GM04504 (cell line): ENCODE results near the gene VPS41.
"Not testable (repeated sequence)": the region's sequence is repeated elsewhere in the genome, so short reads cannot be mapped to it uniquely, and the experiment has no call there.

Experiments used
- DNase-seq: peaks from one replicate; pipeline ENCODE4 v3.0.0-alpha.2; 2012; ENCODE audit warnings: low read depth

The VPS41 gene

GRCh38 chr7:38854947-38855346 lies 54.0 kb downstream of the VPS41 start:
- DNase-seq = not testable (repeated sequence)

DNA sequence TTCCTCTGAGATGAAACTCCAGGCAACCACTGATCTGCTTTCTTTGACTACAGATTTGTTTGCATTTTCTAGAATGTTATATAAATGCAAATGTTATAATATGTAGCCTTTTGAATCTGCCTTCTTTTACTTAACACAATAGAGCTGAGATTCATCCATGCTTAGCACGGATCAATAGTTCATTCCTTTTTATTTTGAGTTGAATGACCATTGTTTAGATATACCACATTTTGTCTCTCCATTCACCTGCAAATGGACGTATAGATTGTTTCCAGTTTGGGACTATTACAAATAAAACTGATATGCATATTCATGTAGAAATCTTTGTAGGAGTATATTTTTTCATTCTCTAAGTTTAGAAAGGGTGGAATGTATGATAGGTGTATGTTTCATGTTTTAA lies 57.7 kb downstream of the VPS41 start:
- DNase-seq = no peak

DNA sequence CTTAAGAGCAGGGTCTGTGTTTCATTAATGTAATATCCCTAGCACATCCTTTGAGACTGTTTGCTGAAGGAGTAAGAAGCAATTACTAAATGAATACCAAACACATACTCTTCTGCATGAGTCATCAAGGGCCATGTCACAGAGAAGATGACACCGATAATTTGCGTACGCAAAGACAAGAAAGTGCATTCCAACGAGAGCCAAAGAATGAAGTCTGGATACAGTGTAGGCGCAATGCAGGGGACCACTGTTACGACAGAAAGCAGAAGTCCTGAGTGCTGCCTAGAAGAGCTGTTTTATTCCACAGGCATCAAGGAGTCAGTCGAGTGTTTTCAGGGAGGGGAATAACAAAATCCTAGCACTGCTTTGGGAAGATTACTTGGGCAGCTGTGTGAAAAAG lies 62.7 kb downstream of the VPS41 start:
- peak; percentile 50 for DNase-seq

- no peak for DNase-seq
Observed at GRCh38 chr7:38844952-38845563, 63.9 kb downstream of the VPS41 start.

DNA sequence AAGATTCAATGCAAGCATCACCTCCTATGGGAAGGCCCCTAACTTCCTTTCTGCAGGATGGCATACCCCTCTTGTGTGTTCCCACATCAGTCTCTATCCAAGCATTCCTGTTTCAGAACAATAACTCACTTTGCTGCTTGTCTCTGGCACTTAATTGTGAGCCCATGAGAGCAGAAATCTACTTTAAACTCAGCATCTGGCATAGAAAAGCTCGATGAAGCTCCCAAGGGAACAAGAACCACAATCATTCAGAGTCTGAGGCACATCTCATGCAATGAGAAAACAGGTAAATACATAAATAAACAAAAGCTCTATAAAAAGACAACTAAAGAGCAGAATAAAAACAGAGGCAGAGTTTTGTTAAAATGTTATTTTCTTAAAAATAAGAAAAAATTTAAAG lies 66.2 kb downstream of the VPS41 start:
- no peak for DNase-seq

- DNase-seq = peak; percentile 40
Observed at GRCh38 chr7:38840736-38841460, 68.1 kb downstream of the VPS41 start.

- DNase-seq = no peak
Observed at GRCh38 chr7:38839851-38840250, 69.1 kb downstream of the VPS41 start.

DNA sequence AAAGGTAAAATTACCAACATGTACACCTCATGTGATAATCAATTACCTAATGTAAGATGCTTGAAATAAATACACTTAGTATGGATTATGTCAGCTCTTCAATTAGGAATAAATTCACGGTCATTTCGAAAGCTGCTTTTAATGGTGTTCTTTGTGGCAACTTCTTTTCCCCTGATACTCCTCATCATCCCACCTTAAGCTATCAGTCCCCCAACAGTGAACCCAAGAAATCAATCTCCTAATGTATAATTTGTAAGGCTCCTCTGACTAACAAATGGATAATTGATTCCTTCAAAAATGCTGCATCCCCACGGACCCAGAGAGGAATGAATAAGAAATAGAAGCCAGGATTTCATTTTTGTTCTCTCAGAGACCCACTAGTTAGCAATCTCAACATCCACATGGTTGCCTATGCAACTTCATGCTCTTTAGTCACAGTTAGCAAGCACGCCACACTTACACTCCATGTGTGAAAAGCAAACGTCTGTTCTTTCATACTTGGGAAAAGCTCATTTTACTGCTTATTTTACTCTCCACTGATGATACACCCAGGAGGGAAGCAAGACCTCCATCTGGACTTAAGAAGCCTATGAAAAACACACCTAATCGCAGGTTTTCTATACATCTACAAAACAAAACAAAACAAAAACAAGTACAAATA lies 70.1 kb downstream of the VPS41 start:
- no peak for DNase-seq

DNA sequence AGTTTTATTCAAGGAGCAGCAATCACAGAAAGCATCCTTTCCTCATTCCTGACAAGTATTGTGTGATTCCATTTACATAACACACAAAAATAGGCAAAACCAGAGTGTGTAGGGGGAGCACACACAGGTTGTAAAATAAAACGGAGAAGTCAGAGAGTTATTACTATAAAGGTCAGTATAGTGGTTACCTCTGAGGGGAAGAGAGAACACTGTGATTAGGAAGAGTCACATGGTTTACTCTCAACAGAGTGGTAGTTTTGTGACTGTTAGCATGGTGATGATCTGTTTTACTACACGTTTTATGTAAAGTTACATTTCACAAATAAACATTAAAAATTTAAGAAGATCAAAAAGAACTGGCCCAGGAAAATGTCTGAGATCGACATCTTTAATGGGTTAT lies 74.6 kb downstream of the VPS41 start:
- DNase-seq = no peak

DNA sequence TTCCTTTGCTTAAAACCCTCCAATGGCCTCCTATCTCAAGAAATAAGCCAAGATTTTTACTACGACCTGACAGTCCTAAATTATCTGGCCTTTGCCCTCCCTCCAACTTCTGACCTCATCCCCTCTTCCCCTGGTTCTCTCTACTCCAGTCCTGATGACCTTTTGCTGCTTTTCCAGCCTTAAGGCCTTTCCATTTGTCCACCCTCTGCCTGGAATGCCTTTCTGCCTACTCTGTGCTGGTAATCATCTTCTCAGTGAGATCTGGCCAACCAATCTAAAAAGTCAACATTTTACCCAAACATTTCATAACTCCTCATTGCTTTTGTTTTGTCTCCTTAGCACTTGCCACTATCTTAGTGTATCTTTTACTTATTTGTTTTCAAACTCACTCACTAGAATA lies 75.7 kb downstream of the VPS41 start:
- no peak for DNase-seq

DNA sequence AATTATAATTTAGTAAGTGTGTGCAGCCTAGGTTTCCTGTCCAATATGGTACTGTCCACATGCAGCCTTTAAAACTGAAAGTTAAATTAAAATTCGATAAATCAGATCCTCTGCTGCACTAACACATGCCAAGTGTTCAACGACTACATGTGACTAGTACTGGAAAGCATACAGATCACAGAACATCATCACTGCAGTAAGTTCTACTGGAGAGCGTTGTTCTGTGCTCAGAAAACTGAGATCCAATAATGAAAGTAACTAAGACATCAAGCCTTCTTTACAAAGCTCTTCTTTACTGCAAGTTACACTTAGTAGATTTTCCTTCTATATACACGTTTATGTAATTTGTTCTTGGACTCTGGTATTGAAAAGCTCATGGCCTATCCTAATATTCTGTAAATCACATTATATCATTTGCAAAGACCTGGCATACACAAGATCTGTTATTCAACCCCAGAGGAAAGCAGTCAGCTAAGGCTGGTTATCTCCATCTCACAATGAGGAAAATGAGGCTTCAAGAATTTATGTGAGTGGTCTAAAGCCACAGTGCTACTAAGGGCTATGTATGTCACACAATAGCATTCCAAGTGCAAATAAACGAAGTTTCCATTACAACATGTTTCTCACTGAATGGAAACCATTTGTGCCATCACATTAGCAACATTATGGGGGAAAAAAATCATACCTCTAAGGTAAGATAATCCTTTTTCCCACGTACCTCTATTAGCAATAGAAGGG lies 77.6 kb downstream of the VPS41 start:
- peak; percentile 17 for DNase-seq

GRCh38 chr7:38830826-38831225 lies 78.2 kb downstream of the VPS41 start:
- no peak for DNase-seq

GRCh38 chr7:38829488-38830165 lies 79.4 kb downstream of the VPS41 start:
- no peak for DNase-seq

DNA sequence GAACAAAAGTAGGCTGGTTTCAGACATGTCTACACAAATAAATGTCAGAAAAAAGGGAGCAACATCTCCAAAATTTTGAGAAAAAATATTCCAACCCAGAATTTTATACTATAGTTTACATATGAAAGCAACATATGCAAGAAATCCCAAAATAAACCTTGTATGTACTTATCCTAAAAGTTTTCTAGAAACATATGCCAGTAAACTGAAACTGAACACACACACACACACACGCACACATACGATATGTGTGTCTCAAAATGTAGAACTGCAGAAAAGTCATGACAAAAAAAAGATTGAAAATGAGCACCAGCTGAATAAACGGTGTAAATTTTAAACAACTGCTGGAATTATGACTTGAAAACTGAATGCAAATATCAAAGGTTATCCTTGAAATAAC lies 81.0 kb downstream of the VPS41 start:
- DNase-seq = no peak

DNA sequence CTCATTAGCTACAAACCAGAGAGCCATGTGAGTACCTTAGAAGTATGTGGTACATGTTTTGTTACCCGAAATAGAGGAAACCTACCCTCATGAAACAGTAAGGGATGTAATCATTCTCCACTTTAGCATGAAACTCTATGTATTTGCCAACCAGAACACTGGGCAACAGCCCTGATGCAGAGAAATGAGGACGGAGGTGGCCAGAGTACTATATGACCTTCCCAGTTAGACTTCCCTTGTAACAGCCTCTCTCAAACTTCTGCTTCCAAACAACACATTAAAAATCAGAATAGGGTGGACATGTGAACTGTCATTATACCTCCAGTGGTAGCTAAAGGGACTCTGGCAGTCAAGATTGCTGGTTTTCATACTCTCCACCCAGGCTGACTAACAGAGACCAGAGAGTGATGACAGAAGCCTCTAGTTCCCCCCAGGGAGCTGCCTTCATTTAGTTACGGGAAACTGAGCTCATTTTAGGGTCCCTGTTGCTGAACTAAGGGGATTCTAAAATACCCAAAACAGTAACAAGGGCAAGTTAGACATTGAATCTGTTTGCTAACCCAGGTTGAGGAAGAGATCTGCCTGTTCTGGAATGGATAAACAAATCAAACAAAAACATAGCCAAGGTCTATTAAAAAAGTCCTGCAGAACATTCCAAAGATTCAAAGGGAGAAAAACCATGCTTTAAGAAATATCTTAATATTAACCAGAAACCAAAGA lies 83.1 kb downstream of the VPS41 start:
- no peak for DNase-seq

DNA sequence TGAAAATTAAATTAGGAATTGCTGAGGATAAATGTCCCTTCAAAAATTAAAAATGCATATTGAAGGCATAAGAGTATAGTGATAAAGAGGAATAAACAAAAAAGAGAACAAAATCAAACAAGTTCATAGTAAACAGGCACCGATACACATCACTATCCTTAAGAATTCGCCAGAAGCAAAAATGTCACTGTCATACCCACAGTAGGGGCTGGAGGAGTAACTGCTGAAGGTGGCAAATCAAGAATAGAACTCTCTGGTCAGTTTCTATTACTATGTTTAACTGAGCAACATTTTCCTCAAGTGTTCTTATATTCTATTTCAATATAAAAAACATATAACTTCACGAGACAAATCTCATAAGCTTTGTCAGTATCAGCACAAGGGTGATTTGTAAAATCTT lies 84.0 kb downstream of the VPS41 start:
- DNase-seq = no peak

DNA sequence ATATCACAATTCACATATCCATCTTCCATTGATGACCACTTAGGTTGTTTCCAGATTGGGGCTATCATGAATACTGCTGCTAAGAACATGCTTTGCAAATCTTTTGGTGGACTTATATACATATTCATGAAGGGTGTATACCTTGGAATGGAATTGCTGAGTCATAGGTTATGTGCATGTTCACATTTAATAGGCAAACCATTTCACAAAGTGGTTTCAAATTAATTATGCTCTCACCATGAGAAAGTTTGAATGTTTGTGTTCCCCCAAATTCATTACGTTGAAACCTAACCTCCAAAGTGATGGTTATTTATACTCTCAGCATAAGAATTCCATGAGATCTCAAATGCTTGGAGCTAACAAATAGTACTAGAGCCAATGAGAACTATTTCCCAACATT lies 86.4 kb downstream of the VPS41 start:
- no peak for DNase-seq

- no peak for DNase-seq
Observed at GRCh38 chr7:38820571-38820970, 88.4 kb downstream of the VPS41 start.

DNA sequence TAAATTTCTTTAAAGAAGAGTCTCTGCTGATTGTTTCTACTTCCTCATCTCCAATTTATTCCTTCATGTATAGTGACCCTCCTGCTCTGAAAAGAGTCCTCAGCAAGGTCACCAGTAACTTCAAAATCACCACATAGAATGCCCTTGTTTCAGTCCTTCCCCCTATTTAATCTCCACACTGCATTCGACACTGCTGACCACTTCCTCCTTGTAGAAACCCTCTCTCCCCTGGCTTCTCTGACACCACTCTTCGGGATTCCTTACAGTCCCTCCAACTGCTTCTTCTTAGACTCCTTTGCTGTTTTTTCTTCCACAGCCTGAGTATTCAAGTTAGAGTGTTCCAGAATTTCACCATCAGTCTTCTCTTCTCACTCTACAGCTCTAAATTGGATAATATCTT lies 89.5 kb downstream of the VPS41 start:
- no peak for DNase-seq

GRCh38 chr7:38817526-38817925 lies 91.5 kb downstream of the VPS41 start:
- DNase-seq = no peak

DNA sequence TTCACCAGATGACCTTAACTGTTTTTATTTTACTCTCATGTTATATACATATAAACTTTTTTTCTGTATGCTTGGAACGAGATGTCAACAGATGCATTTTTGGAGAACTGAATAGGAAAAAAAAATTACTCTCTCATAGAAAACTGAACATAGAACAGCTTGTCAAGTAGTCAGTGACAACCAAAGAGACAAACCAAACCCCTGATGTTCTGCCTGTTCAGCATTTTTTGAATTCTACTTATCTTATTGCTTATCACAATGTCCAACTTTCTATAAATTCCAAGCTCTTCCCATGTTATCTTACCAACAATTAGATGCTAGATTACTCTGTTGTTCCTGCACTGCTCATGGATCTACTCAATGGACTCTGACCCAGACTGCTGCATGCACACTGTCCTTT lies 95.2 kb downstream of the VPS41 start:
- DNase-seq = no peak

DNA sequence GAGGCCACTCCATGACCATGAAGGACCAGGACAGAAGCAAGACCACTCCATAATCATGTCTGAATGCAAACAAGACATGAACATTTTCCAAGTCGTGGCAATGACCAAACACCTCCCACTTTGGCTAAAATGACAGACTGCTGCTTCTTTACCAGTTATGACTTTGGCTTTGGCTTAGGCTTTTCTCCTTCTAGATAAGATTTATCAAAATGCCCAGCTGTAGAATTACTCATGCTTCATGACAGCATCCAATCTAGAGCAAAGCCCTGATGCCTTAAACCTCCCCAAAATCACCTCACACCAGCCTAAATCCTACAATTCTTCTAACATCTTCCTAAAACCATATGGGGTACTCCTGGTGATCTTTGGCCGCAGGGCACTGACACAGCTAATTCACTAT lies 102.1 kb downstream of the VPS41 start:
- DNase-seq = no peak
